Activated T-helper 1 cell treated with anti-CD3 and anti-CD28 coated beads, Interleukin-12 subunit alpha, Interleukin-12 subunit beta, Interleukin-2, Interleukin-4 antibody, amounts not matched to agents 30 ng/mL and 10 ng/mL and 1 ng/mL, durations not matched to agents 14 hours and 24 hours and 36 hours (primary cell): ENCODE results near the gene C19orf73. TPM values are rescaled to one million over a fixed set of nuclear protein-coding genes. Genes with fewer than 3 reads are reported as not detected.
"Not testable (repeated sequence)": the region's sequence is repeated elsewhere in the genome, so short reads cannot be mapped to it uniquely, and the experiment has no call there.

Experiments used
- DNase-seq: peaks from one replicate; pipeline ENCODE4 v3.0.0; 2021; ENCODE audit warnings: low spot score
- H3K27ac Mint-ChIP-seq: one replicate; pipeline ENCODE4 v1.8.0; 2021; ENCODE audit warnings: mild to moderate bottlenecking, mixed read lengths
- H3K27me3 Mint-ChIP-seq: one replicate; pipeline ENCODE4 v1.8.0; 2022; ENCODE audit warnings: mild to moderate bottlenecking, moderate library complexity, mixed read lengths; ENCODE audit not compliant: insufficient read depth
- H3K36me3 Mint-ChIP-seq: one replicate; pipeline ENCODE4 v1.8.0; 2021; ENCODE audit warnings: low read depth, mixed read lengths
- H3K4me1 Mint-ChIP-seq: one replicate; pipeline ENCODE4 v1.8.0; 2021; ENCODE audit warnings: low read depth, mixed read lengths
- H3K4me3 Mint-ChIP-seq: one replicate; pipeline ENCODE4 v1.8.0; 2021; ENCODE audit warnings: mild to moderate bottlenecking, moderate library complexity, mixed read lengths
- H3K9me3 Mint-ChIP-seq: one replicate; pipeline ENCODE4 v1.8.0; 2021; ENCODE audit warnings: mixed read lengths
- intact Hi-C: fragments of 100-400 bp; cut with micrococcal nuclease; formaldehyde crosslinking; loops from one replicate; pipeline ENCODE4 v1.15.1; 2024
- total RNA-seq: library from RNA; stranded (reverse); gene quantifications from 2 replicates; pipeline ENCODE4 v1.2.3, GENCODE V29; 2022

C19orf73 gene
- total RNA-seq, 1 donor from 2014 or later: 2.6 TPM

- H3K4me1 Mint-ChIP-seq: peaks cover 15% of the 10 kb centered on the region
- H3K9me3 Mint-ChIP-seq: no peaks in the 10 kb centered on the region
- no peak overlapping the region for H3K27ac Mint-ChIP-seq
- H3K4me3 Mint-ChIP-seq: no peak overlapping the region
- peak; percentile 68 for DNase-seq
- no peaks in the 10 kb centered on the region for H3K27me3 Mint-ChIP-seq
- intact Hi-C loops: loop anchor here (1.0 kb wide), 4 partner anchors 12 to 102 kb away; partner anchors contain the start of genes C19orf73, PPFIA3 and SNRNP70
- peaks cover 45% of the 10 kb centered on the region for H3K36me3 Mint-ChIP-seq
Measured at GRCh38 chr19:49097453-49098288, 21.3 kb downstream of the C19orf73 start.

GRCh38 chr19:49094505-49095482 is 24.1 kb downstream of the C19orf73 start:
- DNase-seq: no peak
- no peak overlapping the region for H3K4me3 Mint-ChIP-seq
- peaks cover 37% of the 10 kb centered on the region for H3K4me1 Mint-ChIP-seq
- H3K9me3 Mint-ChIP-seq: no peaks in the 10 kb centered on the region
- no peaks in the 10 kb centered on the region for H3K27me3 Mint-ChIP-seq
- H3K27ac Mint-ChIP-seq: no peak overlapping the region
- peaks cover 56% of the 10 kb centered on the region for H3K36me3 Mint-ChIP-seq
- intact Hi-C loops: no loop called here

- Mint-ChIP-seq H3K4me3 (no peak overlapping the region), H3K27me3 (no peaks in the 10 kb centered on the region), H3K27ac (no peak overlapping the region), H3K36me3 (peaks cover 49% of the 10 kb centered on the region), H3K9me3 (no peaks in the 10 kb centered on the region), H3K4me1 (peaks cover 31% of the 10 kb centered on the region)
- no peak for DNase-seq
- intact Hi-C loops: no loop called here
Measured at GRCh38 chr19:49092686-49093085, 26.3 kb downstream of the C19orf73 start.

- intact Hi-C loops: no loop called here
- Mint-ChIP-seq H3K4me3 (no peak overlapping the region), H3K36me3 (peaks cover 51% of the 10 kb centered on the region), H3K27me3 (no peaks in the 10 kb centered on the region), H3K4me1 (peaks cover 40% of the 10 kb centered on the region), H3K27ac (peak overlapping the region; percentile 53), H3K9me3 (no peaks in the 10 kb centered on the region)
- DNase-seq: no peak
Measured at GRCh38 chr19:49091391-49092038, 27.4 kb downstream of the C19orf73 start.

- Mint-ChIP-seq H3K27me3 (peaks cover 2% of the 10 kb centered on the region), H3K9me3 (no peaks in the 10 kb centered on the region), H3K27ac (peak overlapping the region; percentile 80), H3K4me1 (peaks cover 36% of the 10 kb centered on the region), H3K36me3 (peaks cover 33% of the 10 kb centered on the region), H3K4me3 (peak overlapping the region; percentile 99)
- no peak for DNase-seq
- intact Hi-C loops: no loop called here
Measured at GRCh38 chr19:49086296-49086695, 32.6 kb downstream of the C19orf73 start.

GRCh38 chr19:49085868-49086232 is 33.1 kb downstream of the C19orf73 start:
- H3K4me1 Mint-ChIP-seq: peaks cover 31% of the 10 kb centered on the region
- no peaks in the 10 kb centered on the region for H3K9me3 Mint-ChIP-seq
- H3K27me3 Mint-ChIP-seq: peaks cover 2% of the 10 kb centered on the region
- peak overlapping the region; percentile 80 for H3K27ac Mint-ChIP-seq
- H3K36me3 Mint-ChIP-seq: peaks cover 30% of the 10 kb centered on the region
- intact Hi-C loops: loop anchor here (1.0 kb wide), 5 partner anchors 11 to 93 kb away; partner anchors contain the start of genes C19orf73, GYS1, LIN7B and PPFIA3
- H3K4me3 Mint-ChIP-seq: peak overlapping the region; percentile 99
- DNase-seq: no peak

- Mint-ChIP-seq H3K36me3 (peaks cover 24% of the 10 kb centered on the region), H3K27me3 (peaks cover 2% of the 10 kb centered on the region), H3K27ac (peak within 1 kb of the TSS; percentile 80), H3K4me3 (peak within 1 kb of the TSS; percentile 99), H3K9me3 (no peaks in the 10 kb centered on the region), H3K4me1 (peaks cover 25% of the 10 kb centered on the region)
- DNase-seq: peak; percentile 99
- intact Hi-C loops: loop anchor here (1.0 kb wide), 5 partner anchors 12 to 92 kb away; partner anchors contain the start of genes C19orf73, GYS1, LIN7B and PPFIA3
Measured at GRCh38 chr19:49085020-49085867, 33.7 kb downstream of the C19orf73 start, which contains the start of gene SNRNP70. TSS of gene SNRNP70 (plus strand) at chr19:49085451. CDS start at chr19:49086415, 964 bp downstream.

- DNase-seq: no peak
- Mint-ChIP-seq H3K27ac (peak overlapping the region; percentile 80), H3K9me3 (no peaks in the 10 kb centered on the region), H3K36me3 (peaks cover 19% of the 10 kb centered on the region), H3K27me3 (peaks cover 2% of the 10 kb centered on the region), H3K4me3 (peak overlapping the region; percentile 99), H3K4me1 (peaks cover 22% of the 10 kb centered on the region)
- intact Hi-C loops: loop anchor here (1.0 kb wide), 5 partner anchors 13 to 91 kb away; partner anchors contain the start of genes C19orf73, GYS1, LIN7B and PPFIA3
Measured at GRCh38 chr19:49084206-49085019, 34.5 kb downstream of the C19orf73 start.

GRCh38 chr19:49081273-49081672 is 37.7 kb downstream of the C19orf73 start:
- Mint-ChIP-seq H3K36me3 (peaks cover 6% of the 10 kb centered on the region), H3K9me3 (no peaks in the 10 kb centered on the region), H3K4me3 (no peak overlapping the region), H3K27ac (no peak overlapping the region), H3K4me1 (peaks cover 10% of the 10 kb centered on the region), H3K27me3 (peaks cover 2% of the 10 kb centered on the region)
- no peak for DNase-seq
- intact Hi-C loops: no loop called here

GRCh38 chr19:49080392-49080791 is 38.6 kb downstream of the C19orf73 start:
- H3K36me3 Mint-ChIP-seq: no peaks in the 10 kb centered on the region
- no peaks in the 10 kb centered on the region for H3K9me3 Mint-ChIP-seq
- H3K4me1 Mint-ChIP-seq: peaks cover 5% of the 10 kb centered on the region
- no peak overlapping the region for H3K27ac Mint-ChIP-seq
- DNase-seq: no peak
- intact Hi-C loops: no loop called here
- H3K4me3 Mint-ChIP-seq: no peak overlapping the region
- H3K27me3 Mint-ChIP-seq: peaks cover 2% of the 10 kb centered on the region

- intact Hi-C loops: loop anchor here (1.0 kb wide), 1 partner anchor 71 kb away; no protein-coding TSS in a partner anchor
- H3K9me3 Mint-ChIP-seq, DNase-seq: not testable (repeated sequence)
Measured at GRCh38 chr19:49074869-49075268, 44.1 kb downstream of the C19orf73 start.

More at GRCh38 chr19:49074869-49075268, 44.1 kb downstream of the C19orf73 start:
- H3K36me3 Mint-ChIP-seq, H3K27ac Mint-ChIP-seq, H3K4me3 Mint-ChIP-seq: not testable (repeated sequence)
- peaks cover 10% of the 10 kb centered on the region for H3K4me1 Mint-ChIP-seq
- H3K27me3 Mint-ChIP-seq: peaks cover 33% of the 10 kb centered on the region
